OCI-LY7 (cell line): ENCODE measurements around the gene MROH7.

Source experiments
- EZH2phosphoT487 ChIP-seq: fragments of 200-600 bp; sonication (generic); IDR thresholded peaks from 2 replicates; pipeline ENCODE4 v1.6.1; 2018; ENCODE audit warnings: low read depth, borderline replicate concordance, mild to moderate bottlenecking, mixed run types, antibody characterized with exemption, low read length, moderate library complexity, mixed read lengths
- TF ChIP-seq, protein P1 (sequence below): fragments of 200-600 bp; sonication (generic); conservative IDR thresholded peaks from 2 replicates; pipeline ENCODE4 v1.5.1; 2014; ENCODE audit warnings: mild to moderate bottlenecking, antibody characterized with exemption, low read length, moderate library complexity, mixed read lengths

DNA sequence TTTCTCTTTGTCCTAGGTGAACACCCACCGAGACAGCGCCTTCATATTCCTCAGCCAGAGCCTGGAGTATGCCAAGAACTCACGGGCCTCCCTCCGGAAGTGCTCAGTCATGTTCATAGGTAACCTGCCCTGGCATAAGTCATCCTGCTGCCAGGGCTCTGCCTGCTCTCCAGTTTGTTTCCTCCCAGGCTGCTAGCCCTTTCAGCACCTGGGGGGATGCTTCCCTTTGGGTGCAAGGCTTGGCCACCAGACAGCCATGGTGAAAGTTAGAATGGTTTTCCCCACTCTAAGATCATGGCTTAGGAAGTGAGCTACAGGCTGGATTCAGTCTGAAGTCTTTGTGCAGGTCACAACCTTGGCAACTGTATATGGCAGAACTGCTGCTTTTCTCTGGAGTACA, 64.8 kb downstream of the MROH7 start:
- TF ChIP-seq, protein P1, sequence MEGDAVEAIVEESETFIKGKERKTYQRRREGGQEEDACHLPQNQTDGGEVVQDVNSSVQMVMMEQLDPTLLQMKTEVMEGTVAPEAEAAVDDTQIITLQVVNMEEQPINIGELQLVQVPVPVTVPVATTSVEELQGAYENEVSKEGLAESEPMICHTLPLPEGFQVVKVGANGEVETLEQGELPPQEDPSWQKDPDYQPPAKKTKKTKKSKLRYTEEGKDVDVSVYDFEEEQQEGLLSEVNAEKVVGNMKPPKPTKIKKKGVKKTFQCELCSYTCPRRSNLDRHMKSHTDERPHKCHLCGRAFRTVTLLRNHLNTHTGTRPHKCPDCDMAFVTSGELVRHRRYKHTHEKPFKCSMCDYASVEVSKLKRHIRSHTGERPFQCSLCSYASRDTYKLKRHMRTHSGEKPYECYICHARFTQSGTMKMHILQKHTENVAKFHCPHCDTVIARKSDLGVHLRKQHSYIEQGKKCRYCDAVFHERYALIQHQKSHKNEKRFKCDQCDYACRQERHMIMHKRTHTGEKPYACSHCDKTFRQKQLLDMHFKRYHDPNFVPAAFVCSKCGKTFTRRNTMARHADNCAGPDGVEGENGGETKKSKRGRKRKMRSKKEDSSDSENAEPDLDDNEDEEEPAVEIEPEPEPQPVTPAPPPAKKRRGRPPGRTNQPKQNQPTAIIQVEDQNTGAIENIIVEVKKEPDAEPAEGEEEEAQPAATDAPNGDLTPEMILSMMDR, result no peak
- TF ChIP-seq EZH2phosphoT487, result no peak
